Breast epithelium (tissue), 4 donors: ENCODE measurements around the gene GID4. TPM values are rescaled to one million over a fixed set of nuclear protein-coding genes. Genes with fewer than 3 reads are reported as not detected.

Experiments used
- DNase-seq, 2 donors: peaks; one replicate each; pipeline ENCODE4 v3.0.0-alpha.2; 2019; ENCODE audit warnings: low spot score in 2 of 2
- H3K27ac ChIP-seq, 2 donors: fragments of 200-600 bp; sonication (generic) in 1 of 2; one replicate each; pipeline ENCODE4 v1.5.1; 2016 to 2019; ENCODE audit warnings: mild to moderate bottlenecking in 1 of 2
- H3K27me3 ChIP-seq, 2 donors: fragments of 200-600 bp; sonication (generic) in 1 of 2; one replicate each; pipeline versions ENCODE4 v1.5.1 to v1.6.0; 2017 to 2019; ENCODE audit warnings: control low read depth in 1 of 2, mild to moderate bottlenecking in 1 of 2
- H3K36me3 ChIP-seq: fragments of 200-600 bp; one replicate; pipeline ENCODE4 v1.5.1; 2019
- H3K4me1 ChIP-seq, 2 donors: fragments of 200-600 bp; sonication (generic); one replicate each; pipeline ENCODE4 v1.5.1; 2016 to 2019; ENCODE audit warnings: control low read depth in 1 of 2
- H3K4me3 ChIP-seq, 3 donors: fragments of 200-600 bp; sonication (generic); 1 replicate in 2 of 3; 2 replicates in 1 of 3; pipeline ENCODE4 v1.5.1; 2016 to 2019; ENCODE audit warnings: mild to moderate bottlenecking in 3 of 3, moderate library complexity in 2 of 3
- H3K9me3 ChIP-seq, 2 donors: fragments of 200-600 bp; sonication (generic) in 1 of 2; one replicate each; pipeline ENCODE4 v1.5.1; 2016 to 2019; ENCODE audit warnings: control low read depth in 1 of 2
- POLR2A ChIP-seq: fragments of 450-650 bp; IDR thresholded peaks from one replicate; pipeline ENCODE4 v1.6.1; 2016; ENCODE audit warnings: antibody characterized with exemption, mild to moderate bottlenecking, moderate library complexity
- POLR2AphosphoS5 ChIP-seq, 3 donors: sonication (generic); formaldehyde crosslinking; IDR thresholded peaks; one replicate each; pipeline ENCODE4 v1.6.1; 2017; ENCODE audit warnings: antibody characterized with exemption in 3 of 3
- intact Hi-C: fragments of 100-400 bp; cut with DNase I; formaldehyde crosslinking; loops from one replicate; pipeline ENCODE4 v1.15.1; 2023; ENCODE audit warnings: low total_unique reads
- total RNA-seq, 3 donors: library from RNA; depleted of rRNA; stranded (reverse); fragments of >200 nt; gene quantifications; one replicate each; pipeline ENCODE4 v1.1.0, GENCODE V29; 2016
- TF ChIP-seq, protein P1 (sequence below), 3 donors: fragments of 450-650 bp; IDR thresholded peaks; one replicate each; pipeline ENCODE4 v1.5.1; 2016 to 2017; ENCODE audit warnings: antibody characterized with exemption in 3 of 3, mild to moderate bottlenecking in 3 of 3, moderate library complexity in 3 of 3

GID4 gene
- total RNA-seq, 3 donors from 2014 or later: 11.1 to 23.8 (median 12.1) TPM

GRCh38 chr17:18093616-18094408 is 54.6 kb downstream of the GID4 start:
- H3K36me3 ChIP-seq: no peaks in the 10 kb centered on the region

GRCh38 chr17:18094409-18094807 is 55.2 kb downstream of the GID4 start:
- no peak for TF ChIP-seq POLR2A
- TF ChIP-seq, protein P1, sequence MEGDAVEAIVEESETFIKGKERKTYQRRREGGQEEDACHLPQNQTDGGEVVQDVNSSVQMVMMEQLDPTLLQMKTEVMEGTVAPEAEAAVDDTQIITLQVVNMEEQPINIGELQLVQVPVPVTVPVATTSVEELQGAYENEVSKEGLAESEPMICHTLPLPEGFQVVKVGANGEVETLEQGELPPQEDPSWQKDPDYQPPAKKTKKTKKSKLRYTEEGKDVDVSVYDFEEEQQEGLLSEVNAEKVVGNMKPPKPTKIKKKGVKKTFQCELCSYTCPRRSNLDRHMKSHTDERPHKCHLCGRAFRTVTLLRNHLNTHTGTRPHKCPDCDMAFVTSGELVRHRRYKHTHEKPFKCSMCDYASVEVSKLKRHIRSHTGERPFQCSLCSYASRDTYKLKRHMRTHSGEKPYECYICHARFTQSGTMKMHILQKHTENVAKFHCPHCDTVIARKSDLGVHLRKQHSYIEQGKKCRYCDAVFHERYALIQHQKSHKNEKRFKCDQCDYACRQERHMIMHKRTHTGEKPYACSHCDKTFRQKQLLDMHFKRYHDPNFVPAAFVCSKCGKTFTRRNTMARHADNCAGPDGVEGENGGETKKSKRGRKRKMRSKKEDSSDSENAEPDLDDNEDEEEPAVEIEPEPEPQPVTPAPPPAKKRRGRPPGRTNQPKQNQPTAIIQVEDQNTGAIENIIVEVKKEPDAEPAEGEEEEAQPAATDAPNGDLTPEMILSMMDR (IDR thresholded peaks at IDR 0.05): no peak
- intact Hi-C loops: no loop called here
- Histone ChIP-seq H3K4me1 (no peaks in the 10 kb centered on the region), H3K27ac (no peak overlapping the region), H3K36me3 (no peaks in the 10 kb centered on the region), H3K9me3 (no peaks in the 10 kb centered on the region), H3K27me3 (no peaks in the 10 kb centered on the region), H3K4me3 (no peak overlapping the region)
- DNase-seq: no peak

More at GRCh38 chr17:18093616-18094408, 54.6 kb downstream of the GID4 start:
- no peaks in the 10 kb centered on the region for H3K9me3 ChIP-seq
- no peak overlapping the region for H3K27ac ChIP-seq
- TF ChIP-seq, protein P1 (IDR thresholded peaks at IDR 0.05): no peak
- no peak for TF ChIP-seq POLR2A
- DNase-seq: no peak
- intact Hi-C loops: no loop called here
- no peaks in the 10 kb centered on the region for H3K27me3 ChIP-seq
- no peak overlapping the region for H3K4me3 ChIP-seq
- no peaks in the 10 kb centered on the region for H3K4me1 ChIP-seq

- intact Hi-C loops: no loop called here
- H3K9me3 ChIP-seq: no peaks in the 10 kb centered on the region
- no peaks in the 10 kb centered on the region for H3K4me1 ChIP-seq
- no peak overlapping the region for H3K27ac ChIP-seq
- TF ChIP-seq POLR2AphosphoS5 (IDR thresholded peaks at IDR 0.05): no peak
- TF ChIP-seq, protein P1 (IDR thresholded peaks at IDR 0.05): no peak
- peaks cover 6% of the 10 kb centered on the region for H3K36me3 ChIP-seq
- H3K27me3 ChIP-seq: no peaks in the 10 kb centered on the region
- DNase-seq: no peak
- H3K4me3 ChIP-seq: no peak overlapping the region
Measured at GRCh38 chr17:18099516-18099915, 60.3 kb downstream of the GID4 start.

- no peaks in the 10 kb centered on the region for H3K9me3 ChIP-seq
- no peaks in the 10 kb centered on the region for H3K27me3 ChIP-seq
- no peak for TF ChIP-seq POLR2A
- TF ChIP-seq, protein P1 (IDR thresholded peaks at IDR 0.05): no peak
- no peak for TF ChIP-seq POLR2AphosphoS5 (IDR thresholded peaks at IDR 0.05)
- no peaks in the 10 kb centered on the region for H3K4me1 ChIP-seq
- no peak overlapping the region for H3K4me3 ChIP-seq
- H3K36me3 ChIP-seq: peaks cover 6% of the 10 kb centered on the region
- intact Hi-C loops: no loop called here
- no peak overlapping the region for H3K27ac ChIP-seq
- DNase-seq: no peak
Measured at GRCh38 chr17:18100616-18101015, 61.4 kb downstream of the GID4 start.

DNA sequence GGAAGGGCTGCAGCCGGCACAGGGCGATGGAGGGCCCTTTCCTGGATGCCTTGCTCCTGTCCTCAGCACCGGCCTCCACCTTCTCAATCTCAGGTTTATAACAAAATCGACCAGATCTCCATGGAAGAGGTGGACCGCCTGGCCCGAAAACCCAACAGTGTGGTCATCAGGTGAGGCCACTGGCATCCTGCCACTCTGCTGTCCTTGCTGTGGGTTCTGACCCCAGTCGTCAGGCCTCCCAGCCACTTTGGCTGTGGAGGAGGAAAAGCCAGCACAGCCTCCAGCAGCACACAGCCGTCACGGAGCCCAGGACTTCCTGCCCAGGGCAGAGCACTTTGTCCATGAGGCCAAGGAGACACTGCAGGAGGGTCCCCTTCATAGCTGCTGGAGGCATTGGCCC is 62.6 kb downstream of the GID4 start:
- H3K9me3 ChIP-seq: no peaks in the 10 kb centered on the region
- H3K36me3 ChIP-seq: peaks cover 6% of the 10 kb centered on the region
- no peaks in the 10 kb centered on the region for H3K27me3 ChIP-seq
- H3K4me3 ChIP-seq: no peak overlapping the region
- H3K4me1 ChIP-seq: no peaks in the 10 kb centered on the region
- TF ChIP-seq, protein P1 (IDR thresholded peaks at IDR 0.05): no peak
- TF ChIP-seq POLR2A (no peak), POLR2AphosphoS5 (IDR thresholded peaks at IDR 0.05) (no peak)
- DNase-seq: no peak
- intact Hi-C loops: no loop called here
- H3K27ac ChIP-seq: no peak overlapping the region
